ENCODE data around the gene ATXN1. TPM values are rescaled to one million over a fixed set of nuclear protein-coding genes. Genes with fewer than 3 reads are reported as not detected.

The ATXN1 gene
- total RNA-seq, 1 experiment from 2014 or later = 5.6 TPM

DNA sequence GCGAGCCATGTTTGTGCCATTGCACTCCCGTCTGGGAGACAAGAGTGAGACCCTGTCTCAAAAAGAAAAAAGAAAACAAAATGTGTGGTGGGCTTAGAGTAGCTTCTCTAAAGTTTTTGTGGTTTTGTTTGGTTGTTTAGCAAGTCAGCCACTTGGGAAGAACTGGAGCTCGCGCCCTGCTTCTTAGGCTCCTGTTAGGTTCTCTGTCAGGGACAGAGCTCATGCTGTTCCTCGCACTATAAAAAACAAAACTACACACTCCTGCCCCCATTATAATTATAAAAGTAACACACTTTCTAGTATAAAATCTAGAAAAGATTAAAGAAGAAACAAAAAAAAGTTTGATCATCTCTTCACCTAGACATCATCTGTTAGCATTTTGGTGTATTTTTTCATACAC is 489.8 kb downstream of the ATXN1 start:
- no peak overlapping the region for H3K56ac ChIP-seq (ENCODE audit: insufficient read length, low read depth, low read length)
- Mint-ChIP-seq H3K27me3 (ENCODE audit: low read depth) (peaks cover 4% of the 10 kb centered on the region), H3K4me1 (no peaks in the 10 kb centered on the region), H3K9me3 (no peaks in the 10 kb centered on the region), H3K36me3 (ENCODE audit: insufficient read depth in 1 of 3, low read depth in 3 of 3) (no peaks in the 10 kb centered on the region; a peak in 3 of 7 replicates), H3K4me3 (no peak overlapping the region), H3K27ac (no peak overlapping the region)
- H4K5ac ChIP-seq (ENCODE audit: insufficient read length, low read depth, low read length) = no peak overlapping the region
- WGBS (ENCODE audit: extremely low coverage, insufficient read length, low lambda C conversion rate) = no CpG with 5 or more reads among the region's 5 CpGs
- H2AFZ ChIP-seq (ENCODE audit: low read length) = no peak overlapping the region
- H3T11ph ChIP-seq (ENCODE audit: low read length) = no peak overlapping the region
- no peak overlapping the region for H3K4me2 ChIP-seq (ENCODE audit: insufficient read depth, insufficient read length, low read length)
- H3K79me1 ChIP-seq (ENCODE audit: insufficient read depth, low read depth, low read length, poor library complexity, severe bottlenecking) = no peaks in the 10 kb centered on the region
- no peaks in the 10 kb centered on the region for H3K79me2 ChIP-seq (ENCODE audit: insufficient read depth, low read length)
- H3K14ac ChIP-seq (ENCODE audit: insufficient read depth, low read length) = no peak overlapping the region
- no peaks in the 10 kb centered on the region for H3K23me2 ChIP-seq (ENCODE audit: insufficient read length, low read depth, low read length, poor library complexity, severe bottlenecking)
- no peak overlapping the region for H3K27ac ChIP-seq (ENCODE audit: insufficient read length, low read depth, low read length)
- no peak overlapping the region for H3K23ac ChIP-seq (ENCODE audit: insufficient read length, low read depth, low read length)
- H2BK20ac ChIP-seq (ENCODE audit: low read depth, low read length, poor library complexity, severe bottlenecking) = no peak overlapping the region
- H4K20me1 ChIP-seq (ENCODE audit: control insufficient read depth, insufficient read depth, insufficient read length) = no peaks in the 10 kb centered on the region
- no peaks in the 10 kb centered on the region for H3K9me3 ChIP-seq (ENCODE audit: control insufficient read depth, low read depth, low read length)
- H3K9ac ChIP-seq (ENCODE audit: extremely low read depth, insufficient read length, low read length) = no peak overlapping the region
- no peak overlapping the region for H2BK5ac ChIP-seq (ENCODE audit: insufficient read length, low read length)
- H2AK5ac ChIP-seq (ENCODE audit: insufficient read length, low read length) = no peak overlapping the region
- no peak for DNase-seq
- H3K4me1 ChIP-seq (ENCODE audit: insufficient read depth, low read length) = no peaks in the 10 kb centered on the region
- no peak overlapping the region for H4K91ac ChIP-seq (ENCODE audit: insufficient read length, low read depth, low read length)
- H4K8ac ChIP-seq (replicated peaks; ENCODE audit: insufficient read length, low read depth, low read length) = no peak overlapping the region
- H3K4ac ChIP-seq (ENCODE audit: low read depth, low read length) = no peak overlapping the region
- H2BK12ac ChIP-seq (ENCODE audit: insufficient read length, low read depth, low read length) = no peak overlapping the region
- no peak for TF ChIP-seq CTCF (conservative IDR thresholded peaks at IDR 0.05)
- H3K18ac ChIP-seq (ENCODE audit: insufficient read length, low read depth, low read length) = no peak overlapping the region
- H3K27me3 ChIP-seq (ENCODE audit: insufficient read depth, low read length) = no peaks in the 10 kb centered on the region
- no peak overlapping the region for H2BK120ac ChIP-seq (ENCODE audit: low read depth, low read length, poor library complexity, severe bottlenecking)
- H2BK15ac ChIP-seq (ENCODE audit: low read depth, low read length) = no peak overlapping the region
